HepG2 (cell line): ENCODE measurements around the gene PDSS2. TPM values are rescaled to one million over a fixed set of nuclear protein-coding genes. Genes with fewer than 3 reads are reported as not detected.

Source experiments
- CSRNP1 ChIP-seq: sonication (generic); formaldehyde crosslinking; IDR thresholded peaks from 2 replicates; pipeline ENCODE4 v1.8.1; 2023; ENCODE audit warnings: mild to moderate bottlenecking, missing genetic modification reagents
- DR1 ChIP-seq: sonication (generic); formaldehyde crosslinking; IDR thresholded peaks from 2 replicates; pipeline ENCODE4 v1.8.0; 2021; ENCODE audit warnings: mild to moderate bottlenecking, missing genetic modification reagents, inconsistent platforms
- HNRNPL ChIP-seq: fragments of 200-400 bp; formaldehyde crosslinking; IDR thresholded peaks from 2 replicates; pipeline ENCODE4 v1.6.1; 2017; ENCODE audit warnings: mild to moderate bottlenecking, low read depth, low read length
- MIER2 ChIP-seq: IDR thresholded peaks from 2 replicates; pipeline ENCODE4 v1.6.1; 2016; ENCODE audit warnings: missing biosample characterization, missing genetic modification reagents
- NFE2L2 ChIP-seq: fragments of 150-350 bp; IDR thresholded peaks from 2 replicates; pipeline ENCODE4 v1.6.1; 2014; ENCODE audit warnings: low read length
- NFIB ChIP-seq: sonication (generic); formaldehyde crosslinking; IDR thresholded peaks from 2 replicates; pipeline ENCODE4 v1.9.0; 2021; ENCODE audit warnings: missing genetic modification reagents, mild to moderate bottlenecking, borderline replicate concordance
- NONO ChIP-seq, 2 experiments: fragments of 450-650 bp in 1 of 2; sonication (generic) in 1 of 2; formaldehyde crosslinking in 1 of 2; IDR thresholded peaks in 1 of 2; conservative IDR thresholded peaks in 1 of 2; 2 replicates each; pipeline versions ENCODE4 v1.6.1 to v1.8.0; 2017 to 2022; ENCODE audit warnings: mild to moderate bottlenecking in 1 of 2, missing genetic modification reagents in 1 of 2, moderate library complexity in 1 of 2
- SOX5 ChIP-seq: IDR thresholded peaks from 2 replicates; pipeline ENCODE4 v1.6.1; 2016; ENCODE audit warnings: borderline replicate concordance
- THAP8 ChIP-seq: sonication (generic); formaldehyde crosslinking; IDR thresholded peaks from 2 replicates; pipeline ENCODE4 v1.5.1; 2020; ENCODE audit warnings: missing genetic modification reagents, mild to moderate bottlenecking, borderline replicate concordance
- TIGD3 ChIP-seq: sonication (generic); formaldehyde crosslinking; IDR thresholded peaks from 2 replicates; pipeline ENCODE4 v1.5.1; 2020; ENCODE audit warnings: mild to moderate bottlenecking, missing genetic modification reagents, borderline replicate concordance
- ZNF225 ChIP-seq: sonication (generic); formaldehyde crosslinking; IDR thresholded peaks from 2 replicates; pipeline ENCODE4 v1.4.0; 2020; ENCODE audit warnings: mild to moderate bottlenecking, missing genetic modification reagents
- ZNF232 ChIP-seq: sonication (generic); formaldehyde crosslinking; IDR thresholded peaks from 2 replicates; pipeline ENCODE4 v1.4.0; 2020; ENCODE audit warnings: missing genetic modification reagents, borderline replicate concordance
- ZNF547 ChIP-seq: sonication (generic); formaldehyde crosslinking; IDR thresholded peaks from 2 replicates; pipeline ENCODE4 v1.5.1; 2020; ENCODE audit warnings: mild to moderate bottlenecking, missing genetic modification reagents
- ZNF569 ChIP-seq: sonication (generic); formaldehyde crosslinking; IDR thresholded peaks from 2 replicates; pipeline ENCODE4 v1.5.0; 2020; ENCODE audit warnings: mild to moderate bottlenecking, missing genetic modification reagents, moderate library complexity, borderline replicate concordance
- ZNF614 ChIP-seq: IDR thresholded peaks from 2 replicates; pipeline ENCODE4 v1.6.1; 2018; ENCODE audit warnings: missing biosample characterization, missing genetic modification reagents, inconsistent platforms, borderline replicate concordance
- ZNF784 ChIP-seq: sonication (generic); formaldehyde crosslinking; IDR thresholded peaks from 2 replicates; pipeline ENCODE4 v1.5.1; 2020; ENCODE audit warnings: missing genetic modification reagents, mild to moderate bottlenecking, borderline replicate concordance
- ZNF788 ChIP-seq: sonication (generic); formaldehyde crosslinking; IDR thresholded peaks from 2 replicates; pipeline ENCODE4 v1.5.0; 2020; ENCODE audit warnings: mild to moderate bottlenecking, missing genetic modification reagents, borderline replicate concordance
- ZNF792 ChIP-seq: IDR thresholded peaks from 2 replicates; pipeline ENCODE4 v1.6.1; 2016
- polyA plus RNA-seq, 8 experiments: library from polyadenylated mRNA; depleted of rRNA in 3 of 8; stranded (reverse) in 7 of 8; unstranded in 1 of 8; fragments of >200 nt; fragmentation: Illumina TruSeq in 4 of 8; extraction: Trizol in 4 of 8; gene quantifications; 2 replicates each; pipeline versions ENCODE4 v1.2.1 to v1.2.3, GENCODE V29; 2011 to 2016; ENCODE audit warnings: low read depth in 4 of 8, missing spikeins in 1 of 8, mixed read lengths in 1 of 8; ENCODE audit not compliant: insufficient read depth in 1 of 8
- total RNA-seq, 5 experiments: library from RNA; depleted of rRNA; stranded (reverse); fragments of >200 nt; fragmentation: Illumina TruSeq; extraction: Trizol; gene quantifications; 2 replicates each; pipeline ENCODE4 v1.2.3, GENCODE V29; 2016; ENCODE audit warnings: low read depth in 1 of 5

Gene PDSS2
- total and polyA plus RNA-seq, 2 of the 13 experiments (the other 11 are each of a cell fraction or from before 2014, with no cell fraction given) = 16.2 to 17.0 TPM

- TF ChIP-seq ZNF225 (CRISPR knock-in tag) = peak; percentile 44; the same call in 1 of the 2 replicates
- TF ChIP-seq ZNF547 (CRISPR knock-in tag) = 0 out of 2 replicates have a peak, but pooled peaks have one; percentile 2
- TF ChIP-seq ZNF614 (CRISPR knock-in tag) = no peak; the same call in 1 of the 2 replicates
- TF ChIP-seq MIER2 (CRISPR knock-in tag) = peak; percentile 23; the same call in 1 of the 2 replicates
- TF ChIP-seq THAP8 = peak; percentile 60; the same call in 1 of the 2 replicates
- TF ChIP-seq ZNF792 (CRISPR knock-in tag) = peak; percentile 86; the same call in 1 of the 2 replicates
- peak; percentile 45; the same call in 1 of the 2 replicates for TF ChIP-seq DR1 (CRISPR knock-in tag)
- TF ChIP-seq ZNF788 (CRISPR knock-in tag) = peak; percentile 86
- TF ChIP-seq TIGD3 (CRISPR knock-in tag) = no peak
- TF ChIP-seq ZNF569 (CRISPR knock-in tag) = no peak
- peak; percentile 43; the same call in 1 of the 2 replicates for TF ChIP-seq ZNF784 (CRISPR knock-in tag)
- TF ChIP-seq ZNF232 (CRISPR knock-in tag) = peak; percentile 61; the same call in 1 of the 2 replicates
- peak; percentile 94 for TF ChIP-seq CSRNP1 (CRISPR knock-in tag)
- no peak for TF ChIP-seq SOX5 (CRISPR knock-in tag)
- no peak for TF ChIP-seq NONO (IDR thresholded peaks at IDR 0.05)
- peak; percentile 86; the same call in 1 of the 2 replicates for TF ChIP-seq NONO (CRISPR knock-in tag; conservative IDR thresholded peaks at IDR 0.05)
- 0 out of 2 replicates have a peak, but pooled peaks have one; percentile 73 for TF ChIP-seq HNRNPL
- peak; percentile 39; the same call in 1 of the 2 replicates for TF ChIP-seq NFIB (CRISPR knock-in tag)
- no peak for TF ChIP-seq NFE2L2
Observed at GRCh38 chr6:107459283-107460082, at the start of gene PDSS2 (continued).
